Globus pallidus (tissue), 1 donor: Measurements from ENCODE around the gene TDG.
"Not testable (repeated sequence)": the region's sequence is repeated elsewhere in the genome, so short reads cannot be mapped to it uniquely, and the experiment has no call there.

Experiments
- DNase-seq: peaks from one replicate; pipeline ENCODE4 v3.0.0-alpha.2; 2015; ENCODE audit warnings: low spot score

The TDG gene

GRCh38 chr12:104022786-104023185, 57.1 kb downstream of the TDG start:
- DNase-seq, result no peak

- DNase-seq, result no peak
Observed at GRCh38 chr12:104023710-104024109, 58.0 kb downstream of the TDG start.

GRCh38 chr12:104024348-104024747, 58.7 kb downstream of the TDG start:
- DNase-seq, result no peak

GRCh38 chr12:104025771-104026170, 60.1 kb downstream of the TDG start:
- DNase-seq, result no peak

- no peak for DNase-seq
Observed at GRCh38 chr12:104026841-104027599, 61.3 kb downstream of the TDG start.

GRCh38 chr12:104030596-104030995, 64.9 kb downstream of the TDG start:
- DNase-seq, result not testable (repeated sequence)

- not testable (repeated sequence) for DNase-seq
Observed at GRCh38 chr12:104036143-104036542, 70.5 kb downstream of the TDG start.
